Measurements from ENCODE around the gene MAPKAPK2.
"Not testable (repeated sequence)": the region's sequence is repeated elsewhere in the genome, so short reads cannot be mapped to it uniquely, and the experiment has no call there.

MAPKAPK2 gene

GRCh38 chr1:206637605-206638004, 47.1 kb upstream of the MAPKAPK2 start (continued):
- TF ChIP-seq ZNF184 (tag by site-specific recombination; IDR thresholded peaks at IDR 0.05), result no peak

- H3K4me1 ChIP-seq (ENCODE audit: control insufficient read depth, insufficient read depth, low read length); H3K9me3 ChIP-seq (ENCODE audit: control insufficient read depth, insufficient read depth, low read depth, low read length); H3K4me3 ChIP-seq (ENCODE audit: low read depth, low read length); H3K27ac ChIP-seq (ENCODE audit: extremely low read depth, low read depth, low read length); POLR2A ChIA-PET: not testable (repeated sequence)
- CTCF ChIA-PET, result interaction anchor here (0.7 to 1.3 kb wide), 2 partner anchors 17 to 232 kb away, joined by 3 to 4 read pairs; no protein-coding TSS in a partner anchor
- H3K36me3 ChIP-seq (ENCODE audit: control insufficient read depth in 2 of 2, insufficient read depth in 1 of 2, low read length in 2 of 2), result peaks cover 8 to 30% of the 10 kb centered on the region in 2 experiments; a peak in 2 of 3 replicates
- TF ChIP-seq SCRT2 (tag by site-specific recombination; IDR thresholded peaks at IDR 0.05), result peak; percentile 94
- TF ChIP-seq ZNF184 (tag by site-specific recombination; IDR thresholded peaks at IDR 0.05), result 0 out of 2 replicates have a peak, but pooled peaks have one; percentile 26
- TF ChIP-seq SCRT1 (tag by site-specific recombination; IDR thresholded peaks at IDR 0.05; ENCODE audit: borderline replicate concordance), result peak; percentile 84; the same call in 1 of the 2 replicates
Measured at GRCh38 chr1:206642074-206642473, 42.6 kb upstream of the MAPKAPK2 start.

- Histone ChIP-seq H3K36me3 (ENCODE audit: control insufficient read depth in 2 of 2, insufficient read depth in 1 of 2, low read length in 2 of 2) (peaks cover 8 to 41% of the 10 kb centered on the region in 2 experiments; a peak in 2 of 3 replicates), H3K4me1 (ENCODE audit: control insufficient read depth, insufficient read depth, low read length) (no peaks in the 10 kb centered on the region), H3K9me3 (ENCODE audit: control insufficient read depth, insufficient read depth, low read depth, low read length) (no peaks in the 10 kb centered on the region), H3K4me3 (ENCODE audit: low read depth, low read length) (no peak overlapping the region), H3K27ac (ENCODE audit: extremely low read depth, low read depth, low read length) (no peak overlapping the region)
- CTCF ChIA-PET, result interaction anchor here (0.7 kb wide), 1 partner anchor 16 kb away, joined by 3 read pairs; no protein-coding TSS in a partner anchor
- TF ChIP-seq ZBTB48 (tag by site-specific recombination; IDR thresholded peaks at IDR 0.05) (no peak), ZNF23 (tag by site-specific recombination; IDR thresholded peaks at IDR 0.05; ENCODE audit: borderline replicate concordance) (no peak), ZNF362 (tag by site-specific recombination; IDR thresholded peaks at IDR 0.05) (no peak), ZBTB21 (tag by site-specific recombination; IDR thresholded peaks at IDR 0.05) (no peak)
- POLR2A ChIA-PET, result no interaction called here
Measured at GRCh38 chr1:206643118-206643698, 41.5 kb upstream of the MAPKAPK2 start.

GRCh38 chr1:206646504-206646903, 38.2 kb upstream of the MAPKAPK2 start:
- POLR2A ChIA-PET, result no interaction called here
- Histone ChIP-seq H3K36me3 (ENCODE audit: control insufficient read depth in 2 of 2, insufficient read depth in 1 of 2, low read length in 2 of 2) (peaks cover 0 to 42% of the 10 kb centered on the region in 2 experiments; a peak in 2 of 3 replicates), H3K27ac (ENCODE audit: extremely low read depth, low read depth, low read length) (no peak overlapping the region), H3K4me1 (ENCODE audit: control insufficient read depth, insufficient read depth, low read length) (no peaks in the 10 kb centered on the region), H3K9me3 (ENCODE audit: control insufficient read depth, insufficient read depth, low read depth, low read length) (no peaks in the 10 kb centered on the region), H3K4me3 (ENCODE audit: low read depth, low read length) (no peak overlapping the region)
- CTCF ChIA-PET, result interaction anchor here (1.5 to 25.1 kb wide), 3 partner anchors 9 to 17 kb away, joined by 4 to 380 read pairs (median 30); partner anchors contain the start of gene DYRK3
- TF ChIP-seq ZNF266 (tag by site-specific recombination; IDR thresholded peaks at IDR 0.05; ENCODE audit: low read depth) (no peak), PRDM2 (tag by site-specific recombination; IDR thresholded peaks at IDR 0.05; ENCODE audit: borderline replicate concordance) (no peak), ELK4 (IDR thresholded peaks at IDR 0.05; ENCODE audit: borderline replicate concordance, low read depth, low read length) (no peak), ZNF2 (tag by site-specific recombination; IDR thresholded peaks at IDR 0.05) (no peak), HOXA7 (CRISPR knock-in tag; IDR thresholded peaks at IDR 0.05; ENCODE audit: borderline replicate concordance) (no peak), GLIS2 (tag by site-specific recombination; IDR thresholded peaks at IDR 0.05) (no peak), ZNF518A (tag by site-specific recombination; conservative IDR thresholded peaks at IDR 0.05; ENCODE audit: low read depth) (no peak), ZNF350 (tag by site-specific recombination; IDR thresholded peaks at IDR 0.05) (no peak)

All from HEK293 (cell line).